Activated naive CD8-positive, alpha-beta T cell treated with anti-CD3 and anti-CD28 coated beads for 36 hours (primary cell): ENCODE measurements around the gene NELFCD. TPM values are rescaled to one million over a fixed set of nuclear protein-coding genes. Genes with fewer than 3 reads are reported as not detected.

Experiments
- DNase-seq: peaks from one replicate; pipeline ENCODE4 v3.0.0; 2021
- H3K27ac Mint-ChIP-seq: one replicate; pipeline ENCODE4 v1.8.0; 2022; ENCODE audit warnings: mild to moderate bottlenecking, moderate library complexity, mixed read lengths
- H3K27me3 Mint-ChIP-seq: one replicate; pipeline ENCODE4 v1.8.0; 2022; ENCODE audit warnings: mild to moderate bottlenecking, mixed read lengths
- H3K36me3 Mint-ChIP-seq: one replicate; pipeline ENCODE4 v1.8.0; 2021; ENCODE audit warnings: mild to moderate bottlenecking, mixed read lengths
- H3K4me1 Mint-ChIP-seq: one replicate; pipeline ENCODE4 v1.8.0; 2021; ENCODE audit warnings: mixed read lengths
- H3K4me3 Mint-ChIP-seq: one replicate; pipeline ENCODE4 v1.8.0; 2022; ENCODE audit warnings: mild to moderate bottlenecking, moderate library complexity, mixed read lengths
- H3K9me3 Mint-ChIP-seq: one replicate; pipeline ENCODE4 v1.8.0; 2022; ENCODE audit warnings: mixed read lengths
- total RNA-seq, 2 experiments: library from RNA; stranded (reverse); gene quantifications; one replicate each; pipeline ENCODE4 v1.2.3, GENCODE V29; 2021

NELFCD gene
- total RNA-seq, 2 experiments from 2014 or later = 84.1 to 91.2 TPM

DNA sequence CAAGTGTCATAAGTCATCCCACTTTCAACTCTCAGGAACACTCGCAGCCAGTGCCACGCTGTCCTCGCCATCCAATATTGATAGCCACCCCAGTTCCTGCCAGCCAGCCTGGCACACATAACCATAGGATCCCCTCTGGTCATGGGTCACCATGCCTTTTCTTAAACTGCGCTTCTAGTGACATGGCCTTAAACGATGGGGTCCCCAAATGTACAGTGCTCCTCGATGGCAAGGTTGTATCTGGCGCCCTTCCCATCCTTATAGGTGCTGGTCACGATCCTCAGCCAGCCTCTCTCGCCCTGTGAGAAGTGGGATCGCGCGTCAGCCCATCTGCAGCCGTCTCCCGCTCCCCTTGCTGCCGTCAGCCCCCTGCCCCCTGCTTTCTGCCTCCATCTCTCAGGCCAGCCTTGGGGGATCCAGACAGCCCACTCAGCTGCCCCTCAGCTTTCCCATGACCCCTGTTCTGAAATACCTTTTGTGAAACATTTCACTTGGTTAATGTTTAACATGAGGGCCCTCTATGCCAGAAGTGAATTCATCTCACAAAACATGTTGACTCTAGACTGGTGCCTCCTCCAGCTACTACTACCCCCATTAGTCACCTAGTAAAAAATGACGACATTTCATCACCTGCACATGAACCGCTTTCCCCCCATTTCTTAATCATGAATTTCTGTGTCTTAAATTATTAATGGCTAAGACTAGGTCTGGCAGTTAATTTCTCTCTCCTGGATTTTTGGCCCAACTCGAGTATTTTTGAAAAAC is 14.6 kb downstream of the NELFCD start:
- Mint-ChIP-seq H3K4me3 (no peak overlapping the region), H3K4me1 (peaks cover 6% of the 10 kb centered on the region), H3K36me3 (peaks cover 20% of the 10 kb centered on the region)

GRCh38 chr20:58996226-58996611 is 15.2 kb downstream of the NELFCD start:
- H3K36me3 Mint-ChIP-seq = peaks cover 20% of the 10 kb centered on the region
- H3K4me3 Mint-ChIP-seq = no peak overlapping the region
- H3K4me1 Mint-ChIP-seq = peaks cover 6% of the 10 kb centered on the region
- H3K9me3 Mint-ChIP-seq = no peaks in the 10 kb centered on the region
- H3K27me3 Mint-ChIP-seq = no peaks in the 10 kb centered on the region
- DNase-seq = no peak
- peak overlapping the region; percentile 51 for H3K27ac Mint-ChIP-seq

More for the DNA sequence above, 14.6 kb downstream of the NELFCD start:
- no peak for DNase-seq
- H3K27me3 Mint-ChIP-seq = no peaks in the 10 kb centered on the region
- H3K9me3 Mint-ChIP-seq = no peaks in the 10 kb centered on the region
- peak overlapping the region; percentile 62 for H3K27ac Mint-ChIP-seq

DNA sequence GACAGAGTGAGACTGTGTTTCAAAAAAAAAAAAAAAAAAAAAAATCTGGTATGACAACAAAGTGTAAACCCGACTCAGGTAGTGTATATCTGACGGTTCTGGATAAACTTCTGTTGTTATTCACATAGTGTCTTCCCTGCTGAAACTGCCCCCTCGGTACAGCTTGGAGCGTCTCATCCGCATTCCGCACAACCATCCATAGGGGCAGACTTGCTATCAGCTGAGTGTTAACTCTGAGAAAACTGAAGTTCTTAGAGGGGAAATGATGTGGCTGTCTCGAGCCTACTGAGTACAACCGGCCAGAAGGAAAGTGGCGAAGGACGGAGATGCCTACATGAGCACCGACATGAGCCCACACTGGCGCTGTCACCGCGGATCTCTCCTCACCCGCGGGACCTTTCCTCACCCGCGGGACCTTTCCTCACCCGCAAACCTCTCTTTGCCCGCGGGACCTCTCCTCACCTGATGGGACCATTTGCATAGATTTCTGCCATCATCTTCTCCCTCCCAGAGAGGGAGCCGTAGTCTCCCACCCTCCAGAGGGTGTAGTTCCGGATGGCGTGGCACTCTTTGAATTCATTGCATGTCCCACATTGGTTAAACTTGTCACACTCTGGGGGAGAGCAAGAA is 16.2 kb downstream of the NELFCD start:
- DNase-seq = no peak
- Mint-ChIP-seq H3K4me1 (peaks cover 6% of the 10 kb centered on the region), H3K36me3 (peaks cover 16% of the 10 kb centered on the region), H3K27ac (peak overlapping the region; percentile 25), H3K4me3 (no peak overlapping the region), H3K9me3 (no peaks in the 10 kb centered on the region), H3K27me3 (no peaks in the 10 kb centered on the region)

DNA sequence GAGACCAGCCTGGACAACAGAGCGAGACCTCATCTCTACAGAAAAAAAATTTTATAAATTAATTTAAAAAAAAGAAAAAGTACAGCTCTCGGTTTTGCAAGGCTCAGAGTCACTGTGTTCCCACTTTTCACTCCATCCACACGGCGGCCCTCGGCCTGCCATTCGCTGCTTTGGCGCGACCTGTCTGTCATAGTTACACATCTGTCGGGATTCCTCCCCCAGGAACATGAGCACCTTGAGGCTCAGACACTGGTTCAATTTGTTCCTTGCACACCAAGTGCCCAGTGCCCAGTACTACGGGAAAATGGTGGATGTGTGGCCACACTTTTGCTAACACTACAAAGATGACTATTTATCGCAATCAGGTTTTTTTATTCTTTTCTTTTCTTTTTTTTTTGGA is 17.6 kb downstream of the NELFCD start:
- DNase-seq = no peak
- no peak overlapping the region for H3K4me3 Mint-ChIP-seq
- H3K27ac Mint-ChIP-seq = no peak overlapping the region
- peaks cover 16% of the 10 kb centered on the region for H3K36me3 Mint-ChIP-seq
- H3K27me3 Mint-ChIP-seq = no peaks in the 10 kb centered on the region
- H3K4me1 Mint-ChIP-seq = peaks cover 6% of the 10 kb centered on the region
- H3K9me3 Mint-ChIP-seq = no peaks in the 10 kb centered on the region

DNA sequence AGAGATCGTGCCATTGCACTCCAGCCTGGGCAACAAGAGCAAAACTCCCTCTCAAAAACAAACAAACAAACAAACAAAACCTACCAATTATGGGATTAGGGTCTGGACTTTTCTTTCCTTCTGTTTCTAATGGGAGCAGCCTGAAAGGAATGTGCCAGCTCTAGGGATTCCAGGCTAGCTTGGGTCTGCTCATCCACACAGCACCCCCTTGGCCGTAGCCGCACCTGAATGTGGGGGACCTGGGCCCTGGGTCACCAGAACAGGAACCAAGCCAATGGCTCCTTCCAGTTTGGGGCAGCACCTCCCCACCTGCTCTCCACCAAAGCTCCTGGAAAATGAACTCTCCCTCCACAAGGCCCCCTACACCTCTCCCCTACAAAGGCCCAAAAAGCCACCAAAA is 19.3 kb downstream of the NELFCD start:
- no peaks in the 10 kb centered on the region for H3K9me3 Mint-ChIP-seq
- peaks cover 21% of the 10 kb centered on the region for H3K4me1 Mint-ChIP-seq
- H3K27me3 Mint-ChIP-seq = no peaks in the 10 kb centered on the region
- no peak for DNase-seq
- H3K27ac Mint-ChIP-seq = no peak overlapping the region
- no peak overlapping the region for H3K4me3 Mint-ChIP-seq
- peaks cover 17% of the 10 kb centered on the region for H3K36me3 Mint-ChIP-seq

DNA sequence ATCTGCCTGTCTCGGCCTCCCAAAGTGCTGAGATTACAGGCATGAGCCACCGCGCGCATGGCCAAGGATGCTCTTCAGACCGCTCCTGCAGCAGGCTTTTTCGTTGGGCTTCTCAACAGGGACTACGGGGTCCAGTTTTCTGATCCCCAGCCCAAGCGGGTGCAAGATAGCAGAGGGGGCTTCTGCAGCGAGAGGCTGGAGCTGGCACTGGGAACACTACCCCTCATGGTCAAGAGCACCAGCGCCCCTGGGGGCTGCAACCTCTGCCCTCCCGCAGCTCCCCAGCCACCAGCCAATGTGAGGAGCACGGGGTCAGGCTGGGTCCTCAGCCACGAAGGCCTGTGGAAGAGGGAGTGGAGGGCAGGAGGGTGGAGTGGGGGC is 20.0 kb downstream of the NELFCD start:
- Mint-ChIP-seq H3K9me3 (no peaks in the 10 kb centered on the region), H3K27ac (no peak overlapping the region), H3K4me3 (no peak overlapping the region), H3K36me3 (peaks cover 9% of the 10 kb centered on the region), H3K4me1 (peaks cover 22% of the 10 kb centered on the region), H3K27me3 (no peaks in the 10 kb centered on the region)
- DNase-seq = no peak

- no peaks in the 10 kb centered on the region for H3K27me3 Mint-ChIP-seq
- no peaks in the 10 kb centered on the region for H3K9me3 Mint-ChIP-seq
- peaks cover 8% of the 10 kb centered on the region for H3K36me3 Mint-ChIP-seq
- DNase-seq = no peak
- no peak overlapping the region for H3K4me3 Mint-ChIP-seq
- H3K4me1 Mint-ChIP-seq = peaks cover 25% of the 10 kb centered on the region
- H3K27ac Mint-ChIP-seq = no peak overlapping the region
Observed at GRCh38 chr20:59001449-59002171, 20.6 kb downstream of the NELFCD start.

- Mint-ChIP-seq H3K9me3 (no peaks in the 10 kb centered on the region), H3K27ac (no peak overlapping the region), H3K27me3 (no peaks in the 10 kb centered on the region), H3K4me3 (no peak overlapping the region), H3K36me3 (peaks cover 6% of the 10 kb centered on the region), H3K4me1 (peaks cover 25% of the 10 kb centered on the region)
- no peak for DNase-seq
Observed at GRCh38 chr20:59002388-59002787, 21.3 kb downstream of the NELFCD start.

GRCh38 chr20:59002874-59003399 is 21.9 kb downstream of the NELFCD start:
- DNase-seq = no peak
- no peak overlapping the region for H3K4me3 Mint-ChIP-seq
- H3K36me3 Mint-ChIP-seq = peaks cover 3% of the 10 kb centered on the region
- no peak overlapping the region for H3K27ac Mint-ChIP-seq
- no peaks in the 10 kb centered on the region for H3K27me3 Mint-ChIP-seq
- H3K4me1 Mint-ChIP-seq = peaks cover 25% of the 10 kb centered on the region
- H3K9me3 Mint-ChIP-seq = no peaks in the 10 kb centered on the region

GRCh38 chr20:59003836-59004492 is 22.9 kb downstream of the NELFCD start:
- no peak for DNase-seq
- peaks cover 3% of the 10 kb centered on the region for H3K36me3 Mint-ChIP-seq
- H3K27me3 Mint-ChIP-seq = no peaks in the 10 kb centered on the region
- H3K27ac Mint-ChIP-seq = peak overlapping the region; percentile 90
- H3K9me3 Mint-ChIP-seq = no peaks in the 10 kb centered on the region
- peaks cover 25% of the 10 kb centered on the region for H3K4me1 Mint-ChIP-seq
- H3K4me3 Mint-ChIP-seq = peak overlapping the region; percentile 75

DNA sequence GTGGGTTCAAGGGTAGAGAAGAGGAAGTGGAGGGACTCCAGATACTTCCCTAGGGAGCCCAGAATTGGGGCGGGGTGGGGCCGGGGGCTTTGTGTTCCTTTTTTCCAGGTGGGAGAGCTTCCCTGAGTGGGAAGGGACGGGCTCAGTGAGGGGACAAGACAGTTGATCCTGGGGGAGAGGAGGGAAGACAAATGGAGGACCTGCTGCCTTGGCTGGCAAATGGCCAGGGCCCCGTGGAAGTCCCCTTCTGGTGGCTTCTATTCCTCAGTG is 23.4 kb downstream of the NELFCD start:
- peak; percentile 69 for DNase-seq
- Mint-ChIP-seq H3K9me3 (no peaks in the 10 kb centered on the region), H3K36me3 (peaks cover 3% of the 10 kb centered on the region), H3K4me1 (peaks cover 25% of the 10 kb centered on the region), H3K27me3 (no peaks in the 10 kb centered on the region), H3K4me3 (peak overlapping the region; percentile 75), H3K27ac (peak overlapping the region; percentile 90)

- no peaks in the 10 kb centered on the region for H3K27me3 Mint-ChIP-seq
- peak; percentile 55 for DNase-seq
- H3K9me3 Mint-ChIP-seq = no peaks in the 10 kb centered on the region
- peak overlapping the region; percentile 90 for H3K27ac Mint-ChIP-seq
- H3K36me3 Mint-ChIP-seq = peaks cover 3% of the 10 kb centered on the region
- peaks cover 25% of the 10 kb centered on the region for H3K4me1 Mint-ChIP-seq
- peak overlapping the region; percentile 75 for H3K4me3 Mint-ChIP-seq
Observed at GRCh38 chr20:59004763-59005522, 23.9 kb downstream of the NELFCD start.

DNA sequence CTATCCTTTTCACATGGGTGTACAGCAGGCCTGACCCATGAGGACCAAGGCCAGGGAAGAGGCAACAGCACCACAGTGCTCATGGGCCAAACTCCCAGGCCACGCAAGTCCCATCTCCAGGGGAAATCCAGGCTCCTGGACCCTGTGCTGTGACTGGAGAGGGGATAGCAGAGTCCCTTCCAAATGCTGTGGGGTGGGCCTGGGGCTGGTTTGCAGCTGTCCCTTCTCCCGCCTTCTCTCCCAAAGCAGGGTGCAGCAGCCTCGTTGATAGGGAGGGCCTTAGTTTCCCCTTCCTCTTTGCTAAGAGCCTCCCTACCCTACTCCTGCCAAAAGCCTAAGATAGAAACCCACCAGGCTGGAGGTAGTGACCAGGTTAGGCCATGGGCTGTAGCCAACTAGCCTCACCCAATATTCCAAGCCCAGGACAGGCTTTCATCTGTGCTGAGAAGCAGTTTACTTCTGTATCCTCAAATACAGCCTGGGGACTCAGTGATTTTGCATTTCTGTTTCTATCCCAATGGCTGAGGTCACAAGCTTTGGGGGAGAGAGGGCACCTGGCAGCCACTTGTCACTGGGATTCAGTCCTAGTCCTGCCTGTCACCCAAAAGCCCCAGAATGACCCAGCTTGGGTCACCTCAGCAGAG is 24.6 kb downstream of the NELFCD start:
- peaks cover 3% of the 10 kb centered on the region for H3K36me3 Mint-ChIP-seq
- H3K27me3 Mint-ChIP-seq = no peaks in the 10 kb centered on the region
- peak overlapping the region; percentile 90 for H3K27ac Mint-ChIP-seq
- H3K4me1 Mint-ChIP-seq = peaks cover 25% of the 10 kb centered on the region
- peak overlapping the region; percentile 75 for H3K4me3 Mint-ChIP-seq
- H3K9me3 Mint-ChIP-seq = no peaks in the 10 kb centered on the region
- DNase-seq = no peak
